ENCODE data around the gene PDZD4. TPM values are rescaled to one million over a fixed set of nuclear protein-coding genes. Genes with fewer than 3 reads are reported as not detected.

The PDZD4 gene
- total RNA-seq (ENCODE audit: low replicate concordance) = 0.09 and 1.1 TPM in 2 replicates

GRCh38 chrX:153829799-153830639 is at the start of gene PDZD4:
Gene PDZD4 (minus strand): TSS chrX:153830544. CDS start chrX:153830298, 246 bp downstream.
- DNase-seq (ENCODE audit: low read depth) = no peak
- TF ChIP-seq, protein P1, sequence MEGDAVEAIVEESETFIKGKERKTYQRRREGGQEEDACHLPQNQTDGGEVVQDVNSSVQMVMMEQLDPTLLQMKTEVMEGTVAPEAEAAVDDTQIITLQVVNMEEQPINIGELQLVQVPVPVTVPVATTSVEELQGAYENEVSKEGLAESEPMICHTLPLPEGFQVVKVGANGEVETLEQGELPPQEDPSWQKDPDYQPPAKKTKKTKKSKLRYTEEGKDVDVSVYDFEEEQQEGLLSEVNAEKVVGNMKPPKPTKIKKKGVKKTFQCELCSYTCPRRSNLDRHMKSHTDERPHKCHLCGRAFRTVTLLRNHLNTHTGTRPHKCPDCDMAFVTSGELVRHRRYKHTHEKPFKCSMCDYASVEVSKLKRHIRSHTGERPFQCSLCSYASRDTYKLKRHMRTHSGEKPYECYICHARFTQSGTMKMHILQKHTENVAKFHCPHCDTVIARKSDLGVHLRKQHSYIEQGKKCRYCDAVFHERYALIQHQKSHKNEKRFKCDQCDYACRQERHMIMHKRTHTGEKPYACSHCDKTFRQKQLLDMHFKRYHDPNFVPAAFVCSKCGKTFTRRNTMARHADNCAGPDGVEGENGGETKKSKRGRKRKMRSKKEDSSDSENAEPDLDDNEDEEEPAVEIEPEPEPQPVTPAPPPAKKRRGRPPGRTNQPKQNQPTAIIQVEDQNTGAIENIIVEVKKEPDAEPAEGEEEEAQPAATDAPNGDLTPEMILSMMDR (IDR thresholded peaks at IDR 0.05; ENCODE audit: insufficient read depth, low read length) = no peak
- H3K4me3 ChIP-seq (ENCODE audit: low read depth, low read length) = no peak within 1 kb of the TSS

DNA sequence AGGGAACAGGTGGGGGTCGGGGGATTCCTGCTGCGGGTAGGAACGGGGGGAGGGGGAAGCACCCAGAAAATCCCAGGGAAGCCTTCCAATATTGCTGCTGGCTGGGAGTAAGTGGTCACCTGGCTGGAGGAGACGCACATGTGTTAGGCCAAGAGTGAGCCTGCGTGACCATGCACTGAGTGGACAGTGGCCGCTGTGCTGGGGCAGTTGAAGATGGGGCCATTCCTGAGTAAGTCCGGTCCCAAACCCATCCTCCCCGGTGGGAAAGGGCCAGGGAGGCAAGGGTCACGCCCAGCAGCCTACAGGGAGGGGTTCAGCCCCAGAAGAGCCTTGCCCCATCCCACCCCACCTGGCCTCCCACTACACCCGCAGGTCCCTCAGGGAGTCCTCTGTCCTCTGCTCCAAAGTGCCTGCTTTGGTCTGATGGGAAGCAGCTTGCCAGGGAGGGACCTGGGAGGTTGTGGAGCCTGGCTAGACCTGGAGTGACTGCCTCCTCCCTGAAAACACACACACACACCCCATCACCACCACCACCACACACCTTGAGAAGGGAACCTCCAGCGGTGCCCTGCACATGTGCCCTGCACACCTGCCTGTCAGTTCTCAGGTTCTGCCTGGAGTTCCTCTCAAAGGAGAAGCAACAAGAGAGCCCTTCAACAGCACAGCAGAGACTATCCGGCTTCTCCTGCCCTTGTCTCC is 49.5 kb upstream of the PDZD4 start:
- DNase-seq (ENCODE audit: low read depth) = no peak
- no peak overlapping the region for H3K4me3 ChIP-seq (ENCODE audit: low read depth, low read length)
- TF ChIP-seq, protein P1 (IDR thresholded peaks at IDR 0.05; ENCODE audit: insufficient read depth, low read length) = no peak

DNA sequence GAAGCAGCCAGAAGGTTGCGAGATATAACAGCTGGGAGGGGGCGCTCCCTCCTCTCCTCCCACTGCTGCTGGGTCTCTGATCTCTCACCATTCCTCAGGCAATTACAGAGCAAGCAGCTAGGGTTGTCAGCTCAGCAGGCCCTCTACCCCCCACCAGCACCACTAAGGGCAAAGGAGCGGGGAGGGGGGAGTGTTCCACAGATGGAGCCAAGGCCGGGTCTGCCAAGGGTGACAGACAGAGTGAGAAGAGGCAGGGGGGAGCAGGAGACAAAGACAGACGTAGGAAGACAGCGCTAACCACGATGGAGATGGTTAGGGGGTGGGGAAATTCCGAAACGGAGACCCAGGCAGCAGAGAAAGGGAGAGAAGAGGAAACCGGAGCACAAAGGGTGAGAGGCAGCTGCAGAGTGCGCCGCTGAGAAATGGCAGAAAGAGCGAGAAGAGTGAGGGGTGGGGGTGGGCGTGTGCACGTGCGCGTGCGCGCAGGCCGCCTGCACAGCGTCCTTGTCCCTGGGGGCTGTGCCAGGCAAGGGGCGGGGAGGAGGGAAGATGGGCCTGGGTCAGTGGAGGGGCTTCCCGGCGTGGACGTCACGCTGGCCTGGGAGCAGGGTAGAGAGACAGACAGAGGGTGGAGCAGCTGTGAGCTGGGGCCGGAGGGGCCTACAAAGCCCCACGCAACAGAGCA is 48.8 kb upstream of the PDZD4 start:
- no peak for DNase-seq (ENCODE audit: low read depth)
- TF ChIP-seq, protein P1 (IDR thresholded peaks at IDR 0.05; ENCODE audit: insufficient read depth, low read length) = no peak
- H3K4me3 ChIP-seq (ENCODE audit: low read depth, low read length) = no peak overlapping the region

DNA sequence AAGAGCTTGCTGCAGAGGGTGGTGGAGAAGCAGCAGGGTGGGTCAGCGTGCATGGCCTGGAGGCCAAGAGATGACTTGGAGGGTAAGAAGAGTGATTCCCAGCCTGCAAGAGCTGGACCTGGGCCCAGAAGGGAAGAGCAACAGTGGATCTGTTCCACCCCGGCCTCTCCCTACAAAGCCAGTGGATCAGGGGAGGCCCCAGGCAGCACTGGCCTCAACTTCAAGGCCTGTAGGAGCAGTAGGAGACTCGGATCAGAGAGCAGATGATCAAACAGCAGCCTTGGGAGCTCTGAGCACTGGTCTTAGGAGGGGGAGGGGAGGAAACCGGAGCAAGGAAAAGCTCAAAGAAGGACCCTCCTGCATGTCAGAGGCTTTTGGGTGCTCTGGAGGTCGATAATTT is 48.0 kb upstream of the PDZD4 start:
- H3K4me3 ChIP-seq (ENCODE audit: low read depth, low read length) = no peak overlapping the region
- TF ChIP-seq, protein P1 (IDR thresholded peaks at IDR 0.05; ENCODE audit: insufficient read depth, low read length) = no peak
- no peak for DNase-seq (ENCODE audit: low read depth)

DNA sequence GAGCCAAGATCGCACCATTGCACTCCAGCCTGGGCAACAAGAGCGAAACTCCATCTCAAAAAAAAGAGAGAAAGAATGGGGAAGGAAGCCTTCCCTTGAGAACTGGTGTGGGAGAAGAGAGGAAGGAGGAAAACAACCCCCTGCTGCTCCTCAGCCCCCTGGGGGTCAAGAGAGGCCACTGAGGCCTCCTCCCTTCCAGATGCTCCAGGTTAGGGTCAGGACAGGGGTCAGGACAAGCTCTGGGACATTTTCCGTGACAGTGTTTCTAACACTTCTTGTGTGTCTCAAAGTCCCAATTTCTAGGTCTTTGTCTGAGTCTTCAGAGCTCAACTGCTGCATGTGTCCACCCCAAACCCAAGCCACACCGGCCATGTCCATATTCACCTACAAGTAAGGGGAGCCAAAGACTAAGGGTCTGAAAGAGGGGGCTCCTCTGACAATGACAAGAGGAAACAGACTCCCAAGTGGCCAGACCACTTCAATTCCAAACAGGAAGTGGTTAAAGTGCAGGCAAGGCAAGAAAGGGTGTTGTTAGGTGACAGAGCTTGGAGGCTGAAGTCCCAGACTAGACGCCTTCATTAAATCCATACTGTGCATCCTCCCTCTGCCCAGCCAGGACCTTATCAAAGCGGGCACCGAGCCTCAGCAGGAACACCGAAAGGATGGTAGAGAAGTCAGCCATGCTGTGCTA is 47.4 kb upstream of the PDZD4 start:
- no peak for DNase-seq (ENCODE audit: low read depth)
- no peak overlapping the region for H3K4me3 ChIP-seq (ENCODE audit: low read depth, low read length)
- TF ChIP-seq, protein P1 (IDR thresholded peaks at IDR 0.05; ENCODE audit: insufficient read depth, low read length) = no peak

DNA sequence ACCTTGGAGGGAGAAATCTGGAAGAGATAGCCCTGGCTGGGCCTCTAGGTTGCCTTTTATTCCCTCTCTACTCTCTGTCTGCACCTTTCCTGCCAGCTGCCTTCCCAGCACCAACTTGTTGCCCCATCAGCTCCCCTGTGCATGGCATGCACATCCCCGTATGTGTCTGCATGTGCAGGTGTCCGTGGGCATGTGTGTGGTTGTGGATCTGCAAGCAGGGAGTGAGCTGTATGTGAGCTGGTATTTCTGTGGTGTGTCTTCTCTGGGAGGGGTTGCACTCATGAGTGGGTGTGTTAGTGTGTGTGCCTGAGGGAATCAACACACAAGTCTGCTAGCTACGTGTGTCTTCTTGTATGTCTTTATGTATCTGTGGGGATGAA is 45.8 kb upstream of the PDZD4 start:
- DNase-seq (ENCODE audit: low read depth) = no peak
- TF ChIP-seq, protein P1 (IDR thresholded peaks at IDR 0.05; ENCODE audit: insufficient read depth, low read length) = no peak
- H3K4me3 ChIP-seq (ENCODE audit: low read depth, low read length) = no peak overlapping the region

All from fibroblast of the aortic adventitia (primary cell).